H1 (cell line): Measurements from ENCODE around the gene AGPS. TPM values are rescaled to one million over a fixed set of nuclear protein-coding genes. Genes with fewer than 3 reads are reported as not detected.

Source experiments
- NRF1 ChIP-seq: IDR thresholded peaks from 2 replicates; pipeline ENCODE4 v1.6.1; 2011; ENCODE audit warnings: mild to moderate bottlenecking, low read depth, low read length, improper control_type of control experiment
- SP2 ChIP-seq: IDR thresholded peaks from 2 replicates; pipeline ENCODE4 v1.6.1; 2012; ENCODE audit warnings: mild to moderate bottlenecking, low read length, inconsistent platforms
- polyA plus RNA-seq, 7 experiments: library from polyadenylated mRNA; depleted of rRNA in 3 of 7; stranded (reverse) in 5 of 7; unstranded in 2 of 7; fragments of >200 nt in 5 of 7; fragments of 200-250 nt in 2 of 7; gene quantifications; 1 replicate in 5 of 7; 2 replicates in 1 of 7; 4 replicates in 1 of 7; pipeline versions ENCODE4 v1.2.1 to v1.2.3, GENCODE V29; 2011 to 2013; ENCODE audit warnings: missing spikeins in 2 of 7, mixed read lengths in 2 of 7
- total RNA-seq: library from RNA; stranded (reverse); fragmentation: NEBNext Ultra II Directional; extraction: Animal tissue kit (Norgen Biotek cat#: 25700); gene quantifications from 2 replicates; pipeline ENCODE4 v1.2.1, GENCODE V29; 2021

AGPS gene
- total and polyA plus RNA-seq, 2 of the 8 experiments (the other 6 are each of a cell fraction or from before 2014, with no cell fraction given) = 7.3 to 57.8 TPM

GRCh38 chr2:177398791-177399190 is 6.2 kb downstream of the AGPS start (continued):
- TF ChIP-seq NRF1 = no peak
- TF ChIP-seq SP2 = no peak
